AG04450 (cell line): ENCODE measurements around the gene PKP1. TPM values are rescaled to one million over a fixed set of nuclear protein-coding genes. Genes with fewer than 3 reads are reported as not detected.

Experiments used
- CTCF ChIA-PET: fragments of 300-600, 350-600 bp; formaldehyde crosslinking; extraction: SDS; loops from one replicate; lab custom pipeline; 2022; ENCODE audit warnings: antibody characterized with exemption, inconsistent platforms; lab: Charles Lee
- POLR2A ChIA-PET: fragments of 350-600 bp; formaldehyde crosslinking; extraction: SDS; loops from one replicate; lab custom pipeline; 2021; ENCODE audit warnings: antibody characterized with exemption, inconsistent platforms; lab: Yijun Ruan, JAX
- DNase-seq: peaks from one replicate; pipeline ENCODE4 v3.0.0-alpha.2; 2011; ENCODE audit warnings: low read depth, low spot score
- H3K27ac ChIP-seq: one replicate; pipeline ENCODE4 v1.5.1; 2012; ENCODE audit warnings: low read depth, low read length, control low read depth
- H3K27me3 ChIP-seq: one replicate; pipeline ENCODE4 v1.6.0; 2012; ENCODE audit warnings: low read length; ENCODE audit not compliant: control insufficient read depth, insufficient read depth
- H3K4me3 ChIP-seq: 2 replicates; pipeline ENCODE4 v1.5.1; 2011; ENCODE audit warnings: mild to moderate bottlenecking, low read depth, low read length, control low read depth
- H3K9me3 ChIP-seq: 2 replicates; pipeline ENCODE4 v1.5.1; 2012; ENCODE audit warnings: low read length; ENCODE audit not compliant: control insufficient read depth, insufficient read depth
- polyA plus RNA-seq: library from polyadenylated mRNA; depleted of rRNA; stranded (reverse); fragments of >200 nt; gene quantifications from 2 replicates; pipeline ENCODE4 v1.2.3, GENCODE V29; 2011
- TF ChIP-seq, protein P1 (sequence below): IDR thresholded peaks from 2 replicates; pipeline ENCODE4 v1.5.1; 2011; ENCODE audit warnings: low read depth, low read length, control low read depth, inconsistent platforms

The PKP1 gene
- polyA plus RNA-seq, 1 experiment = 0.04 TPM

DNA sequence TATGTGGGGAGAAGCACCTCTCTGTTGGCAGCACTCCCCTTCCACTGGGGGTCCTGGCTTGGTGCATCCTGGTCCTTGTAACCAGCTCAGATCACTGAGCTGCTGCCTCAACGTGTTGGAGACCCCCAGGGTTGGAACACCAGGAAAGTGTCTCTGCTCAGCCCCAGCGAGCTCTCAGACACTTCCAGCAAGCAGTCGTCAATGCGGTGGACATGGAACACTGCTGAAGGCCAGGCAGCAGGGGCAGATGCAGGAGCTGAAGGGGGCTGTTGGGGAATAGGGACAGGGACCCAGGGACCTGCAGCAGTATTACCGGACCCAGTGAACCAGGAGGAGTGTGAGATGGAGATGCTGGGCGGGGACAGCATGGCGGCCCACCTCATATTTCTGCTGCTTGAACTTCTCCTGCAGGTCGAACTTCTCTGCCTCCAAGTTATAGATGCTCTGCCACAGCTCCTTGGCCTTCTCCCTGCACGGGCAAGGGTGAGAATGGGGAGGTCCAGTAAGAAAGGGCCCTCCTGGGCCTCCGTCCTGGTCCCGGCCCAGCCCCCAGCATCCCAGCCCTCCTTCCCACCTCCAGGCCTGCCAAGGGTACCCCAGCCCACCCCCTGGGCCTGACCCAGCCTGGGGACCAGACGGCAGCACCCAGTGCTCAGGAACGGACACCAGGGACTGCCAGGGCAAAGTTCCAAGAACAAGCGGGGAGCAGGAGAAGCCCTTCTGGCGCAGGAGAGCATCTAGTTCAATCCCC, 77.8 kb downstream of the PKP1 start:
- H3K27ac ChIP-seq = no peak overlapping the region
- ChIA-PET POLR2A (interaction anchor here (0.6 kb wide), 2 partner anchors 74 to 843 kb away, joined by 4 to 5 read pairs; no protein-coding TSS in a partner anchor), CTCF (interaction anchor here (0.6 to 6.4 kb wide), 16 partner anchors 13 to 135 kb away, joined by 3 to 89 read pairs (median 3); no protein-coding TSS in a partner anchor)
- peaks cover 33% of the 10 kb centered on the region for H3K27me3 ChIP-seq
- no peaks in the 10 kb centered on the region for H3K9me3 ChIP-seq
- no peak for DNase-seq
- no peak overlapping the region for H3K4me3 ChIP-seq
- TF ChIP-seq, protein P1, sequence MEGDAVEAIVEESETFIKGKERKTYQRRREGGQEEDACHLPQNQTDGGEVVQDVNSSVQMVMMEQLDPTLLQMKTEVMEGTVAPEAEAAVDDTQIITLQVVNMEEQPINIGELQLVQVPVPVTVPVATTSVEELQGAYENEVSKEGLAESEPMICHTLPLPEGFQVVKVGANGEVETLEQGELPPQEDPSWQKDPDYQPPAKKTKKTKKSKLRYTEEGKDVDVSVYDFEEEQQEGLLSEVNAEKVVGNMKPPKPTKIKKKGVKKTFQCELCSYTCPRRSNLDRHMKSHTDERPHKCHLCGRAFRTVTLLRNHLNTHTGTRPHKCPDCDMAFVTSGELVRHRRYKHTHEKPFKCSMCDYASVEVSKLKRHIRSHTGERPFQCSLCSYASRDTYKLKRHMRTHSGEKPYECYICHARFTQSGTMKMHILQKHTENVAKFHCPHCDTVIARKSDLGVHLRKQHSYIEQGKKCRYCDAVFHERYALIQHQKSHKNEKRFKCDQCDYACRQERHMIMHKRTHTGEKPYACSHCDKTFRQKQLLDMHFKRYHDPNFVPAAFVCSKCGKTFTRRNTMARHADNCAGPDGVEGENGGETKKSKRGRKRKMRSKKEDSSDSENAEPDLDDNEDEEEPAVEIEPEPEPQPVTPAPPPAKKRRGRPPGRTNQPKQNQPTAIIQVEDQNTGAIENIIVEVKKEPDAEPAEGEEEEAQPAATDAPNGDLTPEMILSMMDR = no peak

DNA sequence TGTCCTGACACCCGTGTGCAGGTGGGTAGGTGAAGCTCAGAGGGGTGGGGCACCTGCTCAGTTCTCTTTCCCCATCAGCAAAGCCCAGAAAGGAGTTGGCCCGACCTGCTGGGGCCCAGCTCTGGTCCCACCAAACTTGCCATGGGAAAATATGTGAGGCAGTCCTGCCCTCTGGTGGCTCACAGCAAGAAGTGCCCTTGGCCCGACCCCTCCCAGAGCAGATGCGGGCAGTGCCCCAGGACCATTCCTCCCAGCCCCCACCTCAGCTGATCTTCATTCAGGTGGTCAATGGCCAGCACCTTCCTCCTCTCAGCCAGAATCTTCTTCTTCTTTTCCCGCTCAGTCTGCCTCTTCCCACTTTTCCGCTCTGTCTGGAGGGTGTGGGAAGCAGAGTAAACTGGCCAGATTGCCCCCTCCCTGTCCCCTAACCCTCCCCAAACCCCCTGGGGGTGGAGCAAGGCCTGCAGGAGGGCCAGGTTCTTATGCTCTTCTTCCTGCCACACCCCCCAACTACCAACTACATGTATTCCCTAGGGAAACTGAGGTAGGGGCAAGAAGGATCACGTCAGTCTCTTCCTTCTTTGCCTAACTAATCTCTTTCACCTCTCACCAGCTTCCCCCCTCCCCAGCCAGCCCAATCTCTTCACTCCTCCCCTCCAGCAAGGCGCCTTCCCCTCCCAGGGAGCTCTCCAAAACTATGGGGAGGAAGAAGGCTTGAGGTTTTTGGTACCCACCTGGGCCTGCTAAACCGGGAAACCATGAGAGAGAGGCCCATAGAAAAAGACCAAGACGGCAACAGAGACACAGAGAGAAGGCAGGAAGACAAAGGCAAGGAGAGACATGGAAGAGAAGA, 78.6 kb downstream of the PKP1 start:
- peaks cover 37% of the 10 kb centered on the region for H3K27me3 ChIP-seq
- POLR2A ChIA-PET = interaction anchor here (0.6 kb wide), 1 partner anchor 74 kb away, joined by 4 read pairs; no protein-coding TSS in a partner anchor
- TF ChIP-seq, protein P1 = peak; percentile 84
- no peak for DNase-seq
- no peaks in the 10 kb centered on the region for H3K9me3 ChIP-seq
- H3K4me3 ChIP-seq = no peak overlapping the region
- CTCF ChIA-PET = interaction anchor here (0.6 to 6.4 kb wide), 19 partner anchors 11 to 135 kb away, joined by 3 to 89 read pairs (median 3); no protein-coding TSS in a partner anchor
- H3K27ac ChIP-seq = no peak overlapping the region

DNA sequence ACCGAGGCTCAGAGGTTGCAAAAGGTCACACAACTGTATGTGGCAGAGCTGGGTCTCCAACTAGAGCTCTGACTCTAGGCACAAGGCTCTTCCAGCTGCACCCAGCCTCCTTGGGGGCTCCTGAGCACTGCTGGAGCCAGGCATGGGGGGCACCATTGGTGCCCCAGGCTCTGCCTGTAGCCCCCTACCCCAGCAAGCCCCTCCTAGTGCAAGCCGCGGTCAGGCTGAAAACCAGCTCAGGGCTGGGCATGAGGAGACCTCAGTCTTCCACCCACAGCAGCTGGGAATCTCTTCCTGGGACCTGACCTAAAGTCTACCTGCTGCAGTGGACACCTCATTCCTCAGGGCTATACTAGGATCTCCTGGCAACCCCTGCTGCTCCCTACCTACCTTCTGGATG, 79.6 kb downstream of the PKP1 start:
- no peaks in the 10 kb centered on the region for H3K9me3 ChIP-seq
- no peak for DNase-seq
- TF ChIP-seq, protein P1 = no peak
- H3K27ac ChIP-seq = no peak overlapping the region
- ChIA-PET POLR2A (no interaction called here), CTCF (interaction anchor here (0.6 to 6.4 kb wide), 7 partner anchors 10 to 108 kb away, joined by 3 to 89 read pairs (median 3); no protein-coding TSS in a partner anchor)
- peaks cover 46% of the 10 kb centered on the region for H3K27me3 ChIP-seq
- H3K4me3 ChIP-seq = no peak overlapping the region

DNA sequence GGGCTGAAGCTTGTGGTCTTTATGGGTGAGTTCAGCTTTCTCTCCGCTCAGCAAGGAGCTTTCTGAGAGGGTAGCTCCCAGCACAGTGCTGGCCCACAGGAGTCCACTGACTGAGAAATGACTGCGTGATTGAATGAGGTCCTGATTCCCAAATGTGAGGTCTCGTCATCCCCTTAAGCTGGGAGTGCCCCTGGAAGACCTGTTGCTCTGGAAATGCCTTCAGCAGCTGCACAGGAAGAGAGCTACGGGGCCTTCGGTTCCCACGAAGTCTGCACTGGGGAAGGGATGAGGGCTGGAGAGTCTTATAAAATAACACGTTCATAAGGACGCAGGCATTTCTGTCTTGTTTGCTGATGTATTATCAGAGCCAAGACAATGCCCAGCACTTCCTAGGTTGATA, 80.2 kb downstream of the PKP1 start:
- H3K27ac ChIP-seq = no peak overlapping the region
- no peaks in the 10 kb centered on the region for H3K9me3 ChIP-seq
- DNase-seq = no peak
- TF ChIP-seq, protein P1 = no peak
- ChIA-PET CTCF (interaction anchor here (0.7 to 6.4 kb wide), 5 partner anchors 9 to 408 kb away, joined by 3 to 89 read pairs (median 3); no protein-coding TSS in a partner anchor), POLR2A (no interaction called here)
- H3K4me3 ChIP-seq = no peak overlapping the region
- peaks cover 52% of the 10 kb centered on the region for H3K27me3 ChIP-seq
